SK-N-MC (cell line): Measurements from ENCODE around the gene FAM111A.

ENCODE experiments used
- EZH2 ChIP-seq: fragments of 200-600 bp; sonication (generic); IDR thresholded peaks from one replicate; pipeline ENCODE4 v1.6.1; 2017; ENCODE audit warnings: antibody characterized with exemption
- POLR2AphosphoS5 ChIP-seq: IDR thresholded peaks from 2 replicates; pipeline ENCODE4 v1.6.1; 2012; ENCODE audit warnings: mild to moderate bottlenecking, low read depth, low read length, borderline replicate concordance

- TF ChIP-seq POLR2AphosphoS5 (no peak), EZH2 (no peak)
These were observed 2.9 kb downstream of the FAM111A start for GRCh38 chr11:59145534-59145933.
